Islet of Langerhans (tissue), 1 donor: Measurements from ENCODE around the gene DR1.
"Not testable (repeated sequence)": the region's sequence is repeated elsewhere in the genome, so short reads cannot be mapped to it uniquely, and the experiment has no call there.

Experiments
- FAIRE-seq: peaks from one replicate; lab custom pipeline; 2011; peaks lifted over from hg19 to GRCh38; lab: Jason Lieb, UNC

DR1 gene

DNA sequence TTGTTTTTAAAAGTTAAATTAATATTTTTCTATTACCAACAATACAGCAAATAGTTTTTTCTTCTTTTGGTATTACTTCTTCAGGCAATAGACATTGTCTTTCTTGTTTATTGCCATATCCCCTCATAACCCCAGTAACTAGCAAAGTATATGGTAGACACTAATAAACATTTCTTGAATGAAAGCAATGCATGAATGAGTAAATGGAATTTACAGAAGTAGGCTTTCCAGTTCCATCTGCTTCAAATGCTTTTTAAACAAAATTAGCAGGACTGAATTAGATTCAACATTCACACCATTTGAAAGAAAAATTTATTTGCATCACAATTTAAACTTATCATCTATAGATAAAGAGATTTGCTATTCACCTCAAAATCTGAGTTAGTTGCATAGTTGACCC, 5.6 kb upstream of the DR1 start:
- no peak for FAIRE-seq

DNA sequence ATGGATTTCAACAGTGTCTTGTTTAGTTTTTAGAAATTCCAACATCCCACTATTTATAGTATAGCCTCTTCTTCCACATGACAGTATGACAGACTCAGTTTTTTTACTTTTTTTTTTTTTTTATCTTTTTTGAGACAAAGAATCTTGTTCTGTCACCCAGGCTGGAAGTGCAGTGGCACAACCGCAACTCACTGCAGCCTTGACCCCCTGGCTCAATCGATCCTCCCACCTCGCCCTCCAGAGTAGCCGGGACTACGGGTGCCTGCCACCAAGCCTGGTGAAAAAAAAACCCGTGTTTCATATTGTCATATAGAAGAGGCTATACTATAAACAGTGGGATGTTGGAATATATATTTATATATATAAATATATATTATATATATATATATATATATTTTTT, 1.2 kb upstream of the DR1 start:
- FAIRE-seq = no peak

DNA sequence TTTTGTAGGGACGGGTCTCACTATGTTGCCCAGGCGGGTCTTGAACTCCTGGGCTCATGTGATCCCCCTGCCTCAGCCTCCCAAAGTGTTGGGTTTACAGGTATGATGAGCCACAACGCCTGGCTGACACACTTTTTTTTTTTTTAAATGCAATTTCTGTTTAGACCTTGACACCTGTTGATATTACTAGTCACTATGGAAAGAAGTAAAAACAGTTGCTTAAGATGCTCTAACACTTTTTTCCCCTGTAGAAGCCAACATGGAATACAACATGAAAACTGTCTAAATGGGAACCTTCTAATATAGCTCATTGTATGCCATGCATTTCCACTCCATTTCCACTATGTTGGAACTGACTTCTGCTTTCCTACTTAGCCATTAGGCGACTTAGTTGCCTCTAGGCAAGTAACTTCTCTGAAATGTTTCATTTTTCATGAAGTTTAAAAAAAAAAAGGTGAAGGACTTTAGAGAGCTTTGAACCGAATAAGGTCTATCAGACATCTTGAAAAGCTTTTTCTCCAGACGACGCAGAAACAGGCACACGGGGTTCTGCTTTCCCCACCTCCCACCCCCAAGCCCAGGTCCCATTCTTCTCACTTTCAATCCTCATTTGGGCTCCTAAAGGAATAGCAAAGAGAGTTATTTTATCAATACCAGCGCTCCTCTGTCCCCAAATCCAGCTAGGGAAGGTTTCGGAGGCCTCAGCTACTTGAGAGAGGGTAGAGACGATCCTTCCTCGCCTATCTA, 648 bp upstream of the DR1 start:
- no peak for FAIRE-seq

DNA sequence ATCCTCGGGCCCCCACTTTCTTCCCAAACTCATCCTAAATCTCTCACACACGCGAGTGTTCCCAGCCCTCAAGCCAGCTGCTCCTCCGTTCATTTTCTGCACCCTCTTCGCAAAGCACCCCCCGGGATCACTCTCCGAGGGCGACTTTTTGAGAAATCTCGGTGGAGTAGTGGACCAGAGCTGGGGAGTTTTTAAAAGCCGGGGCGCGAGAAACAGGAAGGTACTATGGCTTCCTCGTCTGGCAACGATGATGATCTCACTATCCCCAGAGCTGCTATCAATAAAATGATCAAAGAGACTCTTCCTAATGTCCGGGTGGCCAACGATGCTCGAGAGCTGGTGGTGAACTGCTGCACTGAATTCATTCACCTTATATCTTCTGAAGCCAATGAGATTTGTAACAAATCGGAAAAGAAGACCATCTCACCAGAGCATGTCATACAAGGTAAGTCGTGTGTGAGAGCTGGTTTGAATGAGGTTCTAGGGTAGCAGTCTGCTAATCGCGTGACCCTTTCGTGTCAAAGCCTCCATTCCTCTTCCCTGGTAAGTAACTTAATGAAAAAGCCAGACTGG, 800 bp downstream of the DR1 start:
- no peak for FAIRE-seq

DNA sequence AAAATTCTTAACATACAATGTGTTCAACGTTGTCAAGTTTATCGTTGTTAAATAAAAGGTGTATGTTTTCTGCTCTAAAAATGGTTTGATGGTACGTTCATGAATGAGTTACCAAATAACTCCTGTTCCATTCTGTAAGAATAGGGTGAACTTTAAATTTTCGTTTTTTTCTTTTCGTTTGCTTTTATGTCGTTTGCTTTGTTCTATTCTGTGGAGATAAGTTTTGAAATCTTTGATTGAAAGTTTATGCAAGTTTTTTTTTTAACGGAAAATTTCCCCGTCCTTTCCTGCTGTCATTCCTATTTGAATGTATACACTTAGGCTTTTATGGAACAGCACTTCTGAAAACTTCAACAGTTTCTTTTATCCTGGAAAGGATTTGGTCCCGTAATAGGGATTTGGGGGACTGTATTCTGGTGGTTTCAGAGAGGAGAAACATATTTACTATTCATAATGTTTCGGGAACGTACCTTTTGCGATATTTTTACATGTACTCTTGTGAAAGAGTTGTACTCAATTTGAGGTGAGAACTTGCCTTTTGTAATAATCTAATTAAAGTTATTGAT, 1.7 kb downstream of the DR1 start:
- no peak for FAIRE-seq

GRCh38 chr1:93348104-93348728, 2.5 kb downstream of the DR1 start:
- FAIRE-seq = no peak

DNA sequence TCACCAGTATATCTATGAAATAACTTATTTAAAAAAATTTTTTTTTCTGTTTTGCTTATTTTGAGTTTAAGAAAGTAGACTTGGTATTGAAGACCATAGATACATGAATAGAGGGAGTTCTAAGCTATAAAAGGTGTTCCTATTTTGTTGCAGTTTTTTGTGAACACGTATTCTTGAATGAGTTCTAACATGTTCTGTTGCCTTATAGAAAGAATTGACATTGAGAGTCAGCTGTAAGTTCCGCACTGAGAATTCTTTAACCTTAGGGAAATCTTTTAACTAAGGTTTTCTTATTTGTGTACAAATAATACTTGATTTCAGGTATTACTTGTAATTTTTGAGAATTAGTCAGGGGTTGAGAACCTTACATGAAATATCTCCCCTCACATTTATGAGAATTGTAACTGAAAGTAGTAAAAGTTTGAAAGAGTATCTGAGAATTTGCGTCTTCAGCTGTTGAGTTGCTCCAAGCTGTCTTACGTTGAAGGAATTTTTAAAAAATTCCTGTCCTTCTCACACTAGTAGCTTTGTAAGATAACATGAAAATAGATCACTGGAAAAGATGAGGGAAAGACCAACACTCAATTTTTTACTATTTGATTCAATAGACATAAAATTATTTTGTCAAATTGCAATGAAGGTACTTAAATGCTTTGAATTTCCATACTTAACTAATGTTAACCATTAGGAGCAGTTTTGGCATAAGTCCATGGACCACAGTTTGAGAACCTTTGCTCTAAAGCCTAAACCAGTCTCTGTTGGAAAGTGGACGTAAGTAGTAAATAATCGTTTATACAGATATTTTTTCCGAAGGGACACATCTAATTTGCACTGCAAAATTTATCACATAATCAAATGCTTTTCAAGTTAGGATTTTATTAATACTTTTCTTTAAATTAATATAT, 3.8 kb downstream of the DR1 start:
- FAIRE-seq = no peak

DNA sequence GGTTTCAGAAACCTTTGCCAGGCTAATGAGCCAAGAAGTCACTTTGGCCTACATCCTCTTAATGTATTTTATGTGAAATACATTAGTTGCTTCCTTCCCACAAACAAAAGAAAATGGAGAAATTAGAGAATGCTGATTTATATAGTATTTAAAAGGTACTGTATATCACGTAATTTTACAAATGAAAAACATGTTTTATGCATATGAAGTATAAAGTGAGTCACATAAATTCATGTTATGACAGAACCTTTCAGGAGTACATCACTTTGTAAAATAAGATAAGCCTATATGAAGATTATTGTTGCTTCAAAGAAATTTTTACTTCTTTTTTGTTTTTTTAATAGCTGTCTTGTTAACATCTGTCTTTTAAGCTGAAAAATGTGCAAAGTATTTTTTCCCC, 4.6 kb downstream of the DR1 start:
- no peak for FAIRE-seq

DNA sequence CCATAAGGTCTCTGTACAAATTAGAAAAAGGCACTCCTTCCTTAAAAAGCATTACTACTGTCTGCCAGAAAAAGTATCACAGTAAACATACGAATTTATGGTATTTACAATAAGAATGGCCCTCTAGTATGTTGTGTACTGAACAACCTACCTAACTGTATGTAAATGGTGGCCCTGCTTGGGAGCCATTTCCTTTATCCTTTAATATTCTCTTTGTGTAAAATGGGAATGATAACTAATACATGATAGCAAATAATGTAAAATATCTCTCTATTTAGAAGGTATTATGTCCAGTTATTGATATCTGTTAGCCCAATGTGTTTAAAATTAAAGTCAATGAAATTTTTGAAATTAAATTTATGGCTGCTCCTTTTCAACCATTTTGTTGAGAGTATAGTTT, 5.2 kb downstream of the DR1 start:
- FAIRE-seq = no peak

GRCh38 chr1:93351346-93351745, 5.6 kb downstream of the DR1 start:
- FAIRE-seq = not testable (repeated sequence)

DNA sequence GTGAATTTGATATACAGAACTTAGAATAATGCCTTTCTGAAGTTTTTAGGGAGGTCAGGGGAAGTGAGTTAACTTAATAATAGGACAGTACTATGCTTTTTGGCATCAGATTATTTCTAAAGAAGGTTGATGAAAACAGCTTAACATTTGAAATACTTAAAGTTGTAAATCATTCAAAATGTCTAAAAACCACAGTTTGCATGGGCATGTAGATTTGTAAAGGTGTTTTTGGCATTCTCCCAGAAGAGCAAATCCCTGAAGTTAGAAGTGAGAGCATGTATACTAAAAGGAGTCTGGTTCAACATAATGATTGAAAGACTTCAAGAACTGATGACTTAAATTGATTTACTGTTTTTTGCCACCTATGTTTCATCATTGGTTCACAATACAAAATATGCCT, 6.7 kb downstream of the DR1 start:
- no peak for FAIRE-seq

DNA sequence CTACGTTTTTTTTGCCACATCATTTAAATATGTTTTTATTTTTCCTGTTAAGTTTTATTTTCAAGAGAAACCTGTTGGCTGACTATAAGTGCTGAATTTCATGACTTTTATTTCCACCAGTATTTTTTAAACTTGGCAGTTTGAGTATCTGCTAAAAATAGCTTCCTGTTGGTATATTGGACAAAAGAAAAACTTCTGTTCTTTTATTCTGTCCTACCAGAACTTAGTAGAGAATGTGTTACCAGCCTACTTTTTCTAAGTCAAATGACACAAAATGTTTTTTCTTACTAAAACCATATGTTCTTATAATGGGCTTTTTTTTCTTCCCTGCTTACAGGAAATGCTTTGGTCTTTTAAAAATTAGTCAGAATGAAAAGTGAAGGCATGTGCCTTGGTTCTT, 7.6 kb downstream of the DR1 start:
- FAIRE-seq = no peak

- no peak for FAIRE-seq
Measured at GRCh38 chr1:93354749-93355148, 9.0 kb downstream of the DR1 start.

DNA sequence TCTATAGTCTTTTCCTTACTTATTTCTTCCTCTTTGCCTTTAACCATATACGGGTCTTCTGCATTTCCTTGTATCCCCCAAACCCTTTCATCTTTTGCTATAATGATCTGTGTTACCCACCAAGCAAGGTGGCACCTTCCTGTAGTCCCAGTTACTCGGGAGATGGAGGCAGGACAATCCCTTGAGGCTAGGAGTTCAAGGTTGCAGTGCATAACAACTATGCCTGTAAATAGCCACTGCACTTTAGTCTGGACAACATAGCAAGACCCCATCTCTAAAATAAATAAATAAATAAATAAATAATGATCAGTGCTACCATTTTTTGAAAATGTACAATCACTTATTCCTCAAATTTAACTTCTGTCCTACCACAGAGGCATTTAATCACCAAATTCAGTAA, 11.5 kb downstream of the DR1 start:
- FAIRE-seq = no peak

GRCh38 chr1:93358293-93358692, 12.6 kb downstream of the DR1 start:
- FAIRE-seq = no peak

DNA sequence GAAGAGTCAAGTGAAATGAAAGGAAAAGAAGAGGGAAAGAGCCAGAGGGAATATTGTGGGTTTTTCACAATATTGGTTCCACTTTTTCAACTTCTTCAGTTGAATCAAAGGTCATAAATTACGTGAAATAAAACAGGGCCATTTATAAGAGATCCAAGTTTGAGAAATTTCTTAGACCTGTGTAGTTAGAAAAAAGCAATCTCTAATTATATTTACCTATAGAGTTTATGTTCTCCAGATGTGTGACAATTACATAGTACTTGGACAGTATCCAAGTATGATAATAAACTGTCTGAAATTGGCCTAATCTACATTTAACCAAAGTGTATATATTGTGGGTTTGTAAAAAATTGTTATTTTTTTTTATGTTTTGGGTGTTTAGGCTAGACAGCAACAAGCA, 14.4 kb downstream of the DR1 start:
- no peak for FAIRE-seq

- FAIRE-seq = no peak
Measured at GRCh38 chr1:93362237-93362636, 16.5 kb downstream of the DR1 start.

DNA sequence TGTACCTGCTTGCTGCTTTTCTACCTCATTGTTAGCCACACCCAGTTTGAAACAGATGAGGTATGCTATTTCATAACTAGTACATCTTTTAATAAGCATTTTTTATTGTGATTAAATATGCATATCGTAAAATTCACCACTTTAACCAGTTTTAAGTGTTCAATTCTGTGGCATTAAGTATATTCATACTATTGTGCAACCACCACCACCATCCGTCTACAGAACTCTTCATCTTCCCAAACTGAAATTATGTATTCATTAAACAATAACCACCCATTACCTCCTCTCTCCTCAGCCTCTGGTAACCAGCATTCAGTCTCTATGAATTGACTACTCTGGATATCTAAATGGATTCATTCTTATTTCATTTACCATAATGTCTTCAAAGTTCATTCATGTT, 20.1 kb downstream of the DR1 start:
- no peak for FAIRE-seq

- no peak for FAIRE-seq
Measured at GRCh38 chr1:93369734-93370133, 24.0 kb downstream of the DR1 start.

DNA sequence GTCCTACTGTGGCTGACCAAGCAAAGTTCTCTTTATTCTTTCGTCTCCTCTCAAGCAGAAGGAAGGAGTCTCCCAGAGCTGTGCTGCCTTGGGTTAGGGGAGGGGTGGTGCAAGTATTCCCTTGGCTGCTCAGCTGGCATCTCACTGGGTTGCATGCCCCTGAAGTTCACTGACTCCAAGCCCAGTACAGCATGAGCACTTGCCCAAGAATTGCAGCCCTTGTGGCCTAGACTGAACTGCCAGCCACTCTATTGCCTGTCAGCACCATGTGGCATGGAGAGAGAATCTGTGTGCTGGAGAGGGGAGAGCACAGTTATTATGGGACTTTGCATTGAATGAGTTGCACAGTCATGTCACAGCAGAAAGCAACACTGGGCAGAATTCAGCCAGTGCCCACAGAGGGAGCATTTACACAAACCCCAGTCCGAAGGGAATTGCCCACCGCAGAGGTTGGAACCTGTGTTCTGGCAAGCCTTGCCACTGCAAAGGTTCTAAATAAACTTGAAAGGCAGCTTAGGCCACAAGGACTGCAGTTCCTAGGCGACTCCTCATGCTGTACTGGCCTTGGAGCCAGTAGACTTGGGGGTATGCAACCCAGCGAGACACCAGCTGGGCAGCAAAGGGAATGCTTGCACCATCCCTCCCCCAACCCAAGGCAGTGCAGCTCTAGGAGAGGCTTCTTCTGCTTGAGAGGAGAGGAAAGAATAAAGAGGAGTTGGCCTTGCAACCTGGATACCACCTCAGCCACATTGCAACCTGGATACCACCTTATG, 28.8 kb downstream of the DR1 start:
- no peak for FAIRE-seq

GRCh38 chr1:93384656-93385055, 38.9 kb downstream of the DR1 start:
- FAIRE-seq = no peak

GRCh38 chr1:93386268-93386667, 40.6 kb downstream of the DR1 start:
- FAIRE-seq = not testable (repeated sequence)
